NCI-H524 (cell line): ENCODE measurements around the gene ZBTB34.

Experiments
- DNase-seq, 2 experiments: peaks; one replicate each; lab custom pipeline; 2025; lab: John Stamatoyannopoulos, UW

The ZBTB34 gene

GRCh38 chr9:126879288-126879687 lies 18.8 kb downstream of the ZBTB34 start:
- DNase-seq, result no peak

GRCh38 chr9:126880226-126880946 lies 19.9 kb downstream of the ZBTB34 start:
- no peak for DNase-seq

- no peak for DNase-seq
These were observed 20.5 kb downstream of the ZBTB34 start for GRCh38 chr9:126880947-126881332.

GRCh38 chr9:126882746-126883145 lies 22.3 kb downstream of the ZBTB34 start:
- no peak for DNase-seq

- DNase-seq, result no peak
These were observed 23.2 kb downstream of the ZBTB34 start for GRCh38 chr9:126883636-126884035.

GRCh38 chr9:126885131-126885641 lies 24.7 kb downstream of the ZBTB34 start:
- no peak for DNase-seq

GRCh38 chr9:126886034-126886822 lies 25.8 kb downstream of the ZBTB34 start:
- DNase-seq, result no peak

- no peak for DNase-seq
These were observed 26.5 kb downstream of the ZBTB34 start for GRCh38 chr9:126886897-126887296.

GRCh38 chr9:126891676-126892075 lies 31.2 kb downstream of the ZBTB34 start:
- no peak for DNase-seq

GRCh38 chr9:126893079-126893478 lies 32.6 kb downstream of the ZBTB34 start:
- peak in 1 of 2 experiments; percentile 19 for DNase-seq

GRCh38 chr9:126894052-126894603 lies 33.7 kb downstream of the ZBTB34 start:
- DNase-seq, result no peak

- DNase-seq, result no peak
These were observed 41.8 kb downstream of the ZBTB34 start for GRCh38 chr9:126902210-126902609.

GRCh38 chr9:126904586-126904985 lies 44.1 kb downstream of the ZBTB34 start:
- DNase-seq, result no peak

GRCh38 chr9:126906091-126906490 lies 45.7 kb downstream of the ZBTB34 start:
- peak; percentile 64 to 91 for DNase-seq

GRCh38 chr9:126907058-126907457 lies 46.6 kb downstream of the ZBTB34 start:
- DNase-seq, result no peak

GRCh38 chr9:126914458-126915280 lies 54.2 kb downstream of the ZBTB34 start, which contains the start of gene RALGPS1:
TSS of gene RALGPS1 (plus strand) at chr9:126914782. CDS start at chr9:126962290, 47,508 bp downstream.
- DNase-seq, result peak; percentile 96 to 98

- DNase-seq, result no peak
These were observed 54.9 kb downstream of the ZBTB34 start for GRCh38 chr9:126915281-126915816.

GRCh38 chr9:126915846-126916543 lies 55.6 kb downstream of the ZBTB34 start:
- no peak for DNase-seq

- peak; percentile 48 to 72 for DNase-seq
These were observed 56.5 kb downstream of the ZBTB34 start for GRCh38 chr9:126916909-126917308.

GRCh38 chr9:126919193-126919592 lies 58.8 kb downstream of the ZBTB34 start:
- no peak for DNase-seq

- no peak for DNase-seq
These were observed 65.4 kb downstream of the ZBTB34 start for GRCh38 chr9:126925876-126926275.
